CD8-positive, alpha-beta memory T cell (primary cell): ENCODE results near the gene MSMB. TPM values are rescaled to one million over a fixed set of nuclear protein-coding genes. Genes with fewer than 3 reads are reported as not detected.
A peak's percentile ranks its signal among the peaks of the same experiment; 100 is the strongest.
"Not testable (repeated sequence)": the region's sequence is repeated elsewhere in the genome, so short reads cannot be mapped to it uniquely, and the experiment has no call there.

Source experiments
- CTCF ChIA-PET: fragments of 350-600 bp; sonication (Branson Sonifier 250); formaldehyde crosslinking; loops from one replicate; lab custom pipeline; 2021; ENCODE audit warnings: antibody characterized with exemption; lab: Charles Lee
- POLR2A ChIA-PET: fragments of 350-600 bp; sonication (Branson Sonifier 250); formaldehyde crosslinking; loops from one replicate; lab custom pipeline; 2021; ENCODE audit warnings: antibody characterized with exemption; lab: Charles Lee
- DNase-seq, 5 donors: peaks; one replicate each; pipeline versions ENCODE4 v3.0.0 to v3.0.0-alpha.2; 2020 to 2022; ENCODE audit warnings: mixed read lengths in 1 of 5
- H3K27ac ChIP-seq: one replicate; pipeline ENCODE4 v1.7.0; 2013; ENCODE audit warnings: low read depth, mild to moderate bottlenecking, low read length, moderate library complexity
- H3K27me3 ChIP-seq: 2 replicates; pipeline ENCODE4 v1.7.0; 2013; ENCODE audit warnings: low read length, mild to moderate bottlenecking; ENCODE audit not compliant: insufficient read depth, poor library complexity, severe bottlenecking
- H3K36me3 ChIP-seq: 2 replicates; pipeline ENCODE4 v1.7.0; 2013; ENCODE audit warnings: mild to moderate bottlenecking, low read length, moderate library complexity; ENCODE audit not compliant: insufficient read depth
- H3K4me1 ChIP-seq: 2 replicates; pipeline ENCODE4 v1.7.0; 2013; ENCODE audit warnings: mild to moderate bottlenecking, low read length, moderate library complexity; ENCODE audit not compliant: insufficient read depth
- H3K4me3 ChIP-seq: 2 replicates; pipeline ENCODE4 v1.7.0; 2013; ENCODE audit warnings: mild to moderate bottlenecking, low read length
- H3K9me3 ChIP-seq: 2 replicates; pipeline ENCODE4 v1.7.0; 2013; ENCODE audit warnings: mild to moderate bottlenecking, low read length
- H3K27ac Mint-ChIP-seq, 8 donors: one replicate each; pipeline ENCODE4 v1.8.0; 2020 to 2021; ENCODE audit warnings: mixed read lengths in 8 of 8, mild to moderate bottlenecking in 6 of 8, inconsistent platforms in 3 of 8, moderate library complexity in 3 of 8
- H3K27me3 Mint-ChIP-seq, 2 donors: one replicate each; pipeline ENCODE4 v1.8.0; 2020 to 2021; ENCODE audit warnings: mixed read lengths in 2 of 2, mild to moderate bottlenecking in 1 of 2, moderate library complexity in 1 of 2
- H3K36me3 Mint-ChIP-seq, 3 donors: one replicate each; pipeline ENCODE4 v1.8.0; 2020 to 2021; ENCODE audit warnings: mixed read lengths in 3 of 3, inconsistent platforms in 1 of 3, mild to moderate bottlenecking in 1 of 3
- H3K4me1 Mint-ChIP-seq, 3 donors: one replicate each; pipeline ENCODE4 v1.8.0; 2020 to 2021; ENCODE audit warnings: mixed read lengths in 3 of 3, inconsistent platforms in 1 of 3, mild to moderate bottlenecking in 1 of 3
- H3K4me3 Mint-ChIP-seq, 7 donors: one replicate each; pipeline ENCODE4 v1.8.0; 2020 to 2021; ENCODE audit warnings: mixed read lengths in 7 of 7, mild to moderate bottlenecking in 6 of 7, moderate library complexity in 4 of 7, inconsistent platforms in 2 of 7
- H3K9me3 Mint-ChIP-seq, 5 donors: one replicate each; pipeline ENCODE4 v1.8.0; 2020 to 2022; ENCODE audit warnings: mixed read lengths in 5 of 5, mild to moderate bottlenecking in 3 of 5, moderate library complexity in 2 of 5, inconsistent platforms in 1 of 5
- polyA plus RNA-seq: library from polyadenylated mRNA; unstranded; fragments of 300-500 nt; fragmentation: Illumina TruSeq; gene quantifications from one replicate; pipeline ENCODE4 v1.2.3, GENCODE V29; 2021
- total RNA-seq, 2 experiments: library from RNA; stranded (reverse); gene quantifications; one replicate each; pipeline ENCODE4 v1.2.3, GENCODE V29; 2021

MSMB gene
- total and polyA plus RNA-seq, 3 experiments from 2014 or later = not detected

DNA sequence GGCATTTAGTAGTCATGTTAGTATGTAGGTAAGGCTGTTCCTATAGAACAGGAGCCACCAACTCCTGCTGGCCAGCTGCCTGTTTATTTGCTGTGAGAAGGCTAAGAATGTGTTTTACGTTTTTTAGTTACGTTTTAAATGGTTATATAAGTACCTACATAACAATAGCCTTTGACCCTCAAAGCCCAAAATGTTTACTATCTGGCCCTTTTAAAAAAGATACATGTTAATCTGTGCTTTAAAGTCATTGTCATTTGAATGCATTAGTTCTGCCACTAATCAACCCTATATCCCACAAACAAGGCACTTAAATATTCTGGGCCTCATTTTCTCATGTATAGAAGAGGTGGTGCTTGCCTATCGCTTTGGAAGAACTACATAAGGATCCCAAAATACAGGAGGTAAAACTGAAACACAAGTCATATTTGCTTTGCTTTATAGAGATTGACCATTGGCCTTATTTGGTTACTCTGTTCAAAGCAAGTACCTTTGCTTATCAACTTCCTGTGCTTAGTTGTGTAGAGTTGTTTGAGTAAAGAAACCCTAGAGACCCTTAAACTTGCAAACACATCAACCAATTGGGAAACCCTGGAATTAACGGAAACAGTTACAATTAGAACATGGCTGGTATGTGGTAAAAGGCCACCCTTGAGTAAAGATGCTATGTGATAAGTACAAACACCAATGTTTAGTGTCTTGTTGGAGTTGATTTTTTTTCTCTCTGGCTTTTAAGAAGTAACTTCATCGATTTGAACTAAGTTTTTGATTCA is 47.9 kb downstream of the MSMB start:
- peak overlapping the region in 1 of 8 donors; percentile 37 for H3K27ac Mint-ChIP-seq
- H3K36me3 ChIP-seq = peaks cover 15% of the 10 kb centered on the region
- POLR2A ChIA-PET = no interaction called here

DNA sequence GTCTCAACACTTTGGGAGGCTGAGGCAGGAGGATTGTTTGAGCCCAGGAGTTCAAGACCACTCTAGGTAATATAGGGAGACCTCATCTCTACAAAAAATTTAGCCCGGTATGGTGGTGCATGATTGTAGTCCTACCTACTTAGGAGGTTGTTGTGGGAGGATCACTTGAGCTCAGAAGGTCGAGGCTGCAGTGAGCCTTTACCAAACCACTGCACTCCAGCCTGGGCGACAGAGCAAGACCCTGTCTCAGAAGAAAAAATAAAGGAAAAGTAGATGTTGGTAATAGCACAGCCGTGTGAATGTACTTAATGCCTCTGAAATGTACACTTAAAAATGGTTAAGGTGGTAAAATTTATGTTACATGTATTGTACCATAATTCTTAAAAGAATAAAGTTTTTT is 48.5 kb downstream of the MSMB start:
- H3K4me3 ChIP-seq = no peak overlapping the region
- Mint-ChIP-seq H3K4me3 (no peak overlapping the region), H3K4me1 (peaks cover 2 to 6% (median 4%) of the 10 kb centered on the region in 3 donors), H3K36me3 (peaks cover 18 to 70% (median 30%) of the 10 kb centered on the region in 3 donors), H3K27me3 (no peaks in the 10 kb centered on the region), H3K9me3 (no peaks in the 10 kb centered on the region), H3K27ac (peak overlapping the region in 3 of 8 donors; percentile 18 to 37 (median 29))
- no peaks in the 10 kb centered on the region for H3K9me3 ChIP-seq
- H3K36me3 ChIP-seq = peaks cover 13% of the 10 kb centered on the region
- no peak overlapping the region for H3K27ac ChIP-seq
- ChIA-PET CTCF (no interaction called here), POLR2A (no interaction called here)
- no peak for DNase-seq
- no peaks in the 10 kb centered on the region for H3K27me3 ChIP-seq
- H3K4me1 ChIP-seq = no peaks in the 10 kb centered on the region

More for the DNA sequence above, 47.9 kb downstream of the MSMB start:
- no peaks in the 10 kb centered on the region for H3K4me1 ChIP-seq
- Mint-ChIP-seq H3K9me3 (no peaks in the 10 kb centered on the region), H3K36me3 (peaks cover 18 to 68% (median 31%) of the 10 kb centered on the region in 3 donors), H3K4me3 (no peak overlapping the region), H3K27me3 (no peaks in the 10 kb centered on the region), H3K4me1 (peaks cover 2 to 6% (median 4%) of the 10 kb centered on the region in 3 donors)
- H3K27ac ChIP-seq = no peak overlapping the region
- H3K27me3 ChIP-seq = no peaks in the 10 kb centered on the region
- DNase-seq = no peak
- H3K9me3 ChIP-seq = no peaks in the 10 kb centered on the region
- CTCF ChIA-PET = no interaction called here
- H3K4me3 ChIP-seq = no peak overlapping the region

DNA sequence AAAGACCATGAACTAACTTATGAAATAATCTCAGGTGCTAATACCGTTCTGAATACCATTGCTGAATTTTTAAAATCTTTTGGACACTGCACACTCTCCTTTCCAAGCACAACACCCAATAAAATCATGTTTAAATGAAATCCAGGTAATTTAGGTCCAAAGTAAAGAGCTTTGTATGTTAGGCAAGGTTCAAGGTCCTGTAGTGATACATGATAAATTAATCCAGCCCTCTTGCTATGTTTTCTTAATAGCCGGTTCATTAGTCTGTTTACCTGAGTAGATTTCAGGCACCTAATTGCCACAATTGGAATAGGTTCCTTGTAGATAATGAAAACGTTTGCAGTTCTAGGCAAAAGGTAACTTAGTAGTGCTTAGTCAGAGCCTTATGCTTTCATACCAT is 60.5 kb downstream of the MSMB start:
- H3K27ac ChIP-seq, POLR2A ChIA-PET, H3K36me3 ChIP-seq: not testable (repeated sequence)

DNA sequence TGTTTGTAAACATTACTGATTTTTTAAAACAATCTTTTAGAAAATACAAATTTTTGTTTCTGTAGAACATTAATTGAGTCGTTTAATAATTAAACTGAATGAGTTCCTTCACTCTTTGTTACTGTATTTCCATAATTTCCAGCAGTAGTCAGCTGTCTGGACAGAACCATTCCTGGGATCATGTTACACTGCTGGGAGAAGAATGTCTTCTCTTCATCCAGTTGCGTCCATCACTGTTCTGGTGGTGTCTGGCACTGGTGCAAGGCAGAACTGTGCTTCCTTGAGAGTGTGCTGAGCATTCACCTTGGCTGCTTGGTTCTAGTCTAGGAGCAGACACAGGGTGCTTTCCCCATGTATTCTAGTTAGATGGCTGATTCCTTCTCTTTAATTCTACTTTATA is 61.6 kb downstream of the MSMB start:
- H3K4me1 ChIP-seq, DNase-seq, H3K27ac Mint-ChIP-seq, H3K4me3 Mint-ChIP-seq, H3K27ac ChIP-seq, POLR2A ChIA-PET, H3K27me3 ChIP-seq, H3K9me3 ChIP-seq, H3K9me3 Mint-ChIP-seq, H3K4me3 ChIP-seq, H3K36me3 ChIP-seq, CTCF ChIA-PET, H3K27me3 Mint-ChIP-seq: not testable (repeated sequence)
- Mint-ChIP-seq H3K36me3 (peaks cover 0 to 53% (median 5%) of the 10 kb centered on the region in 3 donors), H3K4me1 (peaks cover 4 to 11% (median 4%) of the 10 kb centered on the region in 3 donors)

More for the DNA sequence above, 60.5 kb downstream of the MSMB start:
- H3K27me3 Mint-ChIP-seq, H3K27me3 ChIP-seq, H3K4me1 ChIP-seq, H3K9me3 ChIP-seq, H3K4me3 Mint-ChIP-seq, H3K27ac Mint-ChIP-seq, H3K9me3 Mint-ChIP-seq, CTCF ChIA-PET, DNase-seq, H3K4me3 ChIP-seq: not testable (repeated sequence)
- Mint-ChIP-seq H3K36me3 (peaks cover 0 to 54% (median 5%) of the 10 kb centered on the region in 3 donors), H3K4me1 (peaks cover 4 to 11% (median 4%) of the 10 kb centered on the region in 3 donors)

DNA sequence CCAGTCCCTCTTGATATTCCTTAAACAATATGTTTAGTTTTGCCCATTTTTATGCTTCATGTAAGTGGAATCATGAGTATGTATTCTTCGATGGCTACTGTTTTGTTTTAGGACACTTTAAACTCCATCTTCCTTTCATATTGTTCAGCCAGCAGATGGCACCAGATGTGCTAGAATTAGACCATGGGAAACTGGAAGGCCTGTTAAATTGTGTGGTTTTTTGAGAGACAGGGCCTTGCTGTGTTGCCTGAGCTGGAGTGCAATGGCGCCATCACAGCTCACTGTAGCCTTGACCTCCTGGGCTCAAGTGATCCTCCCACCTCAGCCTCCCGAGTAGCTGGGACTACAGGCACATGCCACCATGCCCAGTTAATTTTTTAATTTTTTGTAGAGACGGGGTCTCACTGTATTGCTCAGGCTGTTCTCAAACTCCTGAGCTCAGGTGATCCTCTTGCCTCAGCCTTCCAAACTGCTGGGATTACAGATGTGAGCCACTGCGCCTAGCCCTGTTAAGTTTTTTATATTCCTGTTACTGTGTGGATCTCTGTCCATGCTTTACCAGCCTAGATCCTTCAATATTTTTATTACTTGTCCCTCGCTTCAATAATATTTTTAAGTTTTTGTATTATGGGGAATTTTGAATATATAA is 62.4 kb downstream of the MSMB start:
- H3K27me3 ChIP-seq, H3K4me1 ChIP-seq, H3K27me3 Mint-ChIP-seq, CTCF ChIA-PET, H3K9me3 Mint-ChIP-seq, H3K9me3 ChIP-seq, H3K4me3 ChIP-seq, H3K36me3 ChIP-seq, H3K27ac ChIP-seq, H3K4me3 Mint-ChIP-seq: not testable (repeated sequence)
- POLR2A ChIA-PET = interaction anchor here (0.6 kb wide), 1 partner anchor 49 kb away, joined by 3 read pairs; no protein-coding TSS in a partner anchor
- Mint-ChIP-seq H3K4me1 (peaks cover 6 to 11% (median 7%) of the 10 kb centered on the region in 3 donors), H3K36me3 (peaks cover 0 to 51% (median 5%) of the 10 kb centered on the region in 3 donors), H3K27ac (peak overlapping the region in 2 of 8 donors; percentile 20 to 78)
- peak; percentile 5 to 49 (median 25) for DNase-seq

Other genes with a start within 250 kb of the MSMB start
- gene AGAP4, start 198.8 kb downstream of the MSMB start, total RNA-seq = 10 to 100 TPM; 14.6 to 17.2 TPM
- gene AGAP4, start 198.8 kb downstream of the MSMB start, polyA plus RNA-seq = 1.3 TPM
- gene TIMM23, start 73.8 kb downstream of the MSMB start, total RNA-seq = 100 to 1,000 TPM in 1 of 2 experiments, 10 to 100 TPM in 1; 96.4 to 101 TPM
- gene TIMM23, start 73.8 kb downstream of the MSMB start, polyA plus RNA-seq = 65.3 TPM
- gene NCOA4, start 15.6 kb downstream of the MSMB start, total RNA-seq = 100 to 1,000 TPM; 110 to 113 TPM
- 147 TPM for gene NCOA4, start 15.6 kb downstream of the MSMB start, polyA plus RNA-seq
- not detected for gene ANTXRL, start 240.7 kb upstream of the MSMB start, total RNA-seq
- gene ANTXRL, start 240.7 kb upstream of the MSMB start, polyA plus RNA-seq = not detected